Osteoblast (primary cell): ENCODE results near the gene BCAS4. TPM values are rescaled to one million over a fixed set of nuclear protein-coding genes. Genes with fewer than 3 reads are reported as not detected.
A peak's percentile ranks its signal among the peaks of the same experiment; 100 is the strongest.
"Not testable (repeated sequence)": the region's sequence is repeated elsewhere in the genome, so short reads cannot be mapped to it uniquely, and the experiment has no call there.

ENCODE experiments used
- DNase-seq: peaks from one replicate; pipeline ENCODE4 v3.0.0; 2011; ENCODE audit warnings: low spot score, mixed read lengths; ENCODE audit not compliant: insufficient read length; ENCODE audit errors: missing footprints
- H2AFZ ChIP-seq: 2 replicates; pipeline ENCODE4 v1.6.0; 2011; ENCODE audit warnings: mild to moderate bottlenecking, low read length
- H3K27ac ChIP-seq: 2 replicates; pipeline ENCODE4 v1.5.1; 2011; ENCODE audit warnings: mild to moderate bottlenecking, low read depth, low read length, moderate library complexity
- H3K27me3 ChIP-seq: 2 replicates; pipeline ENCODE4 v1.6.0; 2012; ENCODE audit warnings: mild to moderate bottlenecking, control low read depth, inconsistent platforms, low read length, moderate library complexity; ENCODE audit not compliant: insufficient read depth
- H3K36me3 ChIP-seq: 2 replicates; pipeline ENCODE4 v1.5.1; 2011; ENCODE audit warnings: mild to moderate bottlenecking, low read length, control low read depth, moderate library complexity; ENCODE audit not compliant: insufficient read depth
- H3K4me1 ChIP-seq: 2 replicates; pipeline ENCODE4 v1.5.1; 2011; ENCODE audit warnings: mild to moderate bottlenecking, low read length, control low read depth, moderate library complexity; ENCODE audit not compliant: insufficient read depth
- H3K4me2 ChIP-seq: 2 replicates; pipeline ENCODE4 v1.6.0; 2011; ENCODE audit warnings: mild to moderate bottlenecking, low read length; ENCODE audit not compliant: insufficient read depth
- H3K4me3 ChIP-seq: fragments of 200-600 bp; sonication (generic); 3 replicates; pipeline ENCODE4 v1.5.1; 2012; ENCODE audit warnings: mild to moderate bottlenecking, low read length, inconsistent platforms; ENCODE audit not compliant: insufficient read depth
- H3K79me2 ChIP-seq: 2 replicates; pipeline ENCODE4 v1.6.0; 2012; ENCODE audit warnings: mild to moderate bottlenecking, low read length, control low read depth, inconsistent platforms; ENCODE audit not compliant: insufficient read depth
- H3K9me3 ChIP-seq: 2 replicates; pipeline ENCODE4 v1.5.1; 2011; ENCODE audit warnings: low read depth, low read length, control low read depth
- H4K20me1 ChIP-seq: 2 replicates; pipeline ENCODE4 v1.6.0; 2012; ENCODE audit warnings: mild to moderate bottlenecking, low read length, control low read depth; ENCODE audit not compliant: insufficient read depth
- total RNA-seq: library from RNA; depleted of rRNA; stranded (reverse); fragments of >200 nt; gene quantifications from 2 replicates; pipeline ENCODE4 v1.2.3, GENCODE V29; 2012
- TF ChIP-seq, protein P1 (sequence below): IDR thresholded peaks from 2 replicates; pipeline ENCODE4 v1.5.1; 2011; ENCODE audit warnings: mild to moderate bottlenecking, low read depth, low read length, moderate library complexity; ENCODE audit errors: extremely low read depth

Gene BCAS4
- total RNA-seq, 1 donor = 2.9 TPM

DNA sequence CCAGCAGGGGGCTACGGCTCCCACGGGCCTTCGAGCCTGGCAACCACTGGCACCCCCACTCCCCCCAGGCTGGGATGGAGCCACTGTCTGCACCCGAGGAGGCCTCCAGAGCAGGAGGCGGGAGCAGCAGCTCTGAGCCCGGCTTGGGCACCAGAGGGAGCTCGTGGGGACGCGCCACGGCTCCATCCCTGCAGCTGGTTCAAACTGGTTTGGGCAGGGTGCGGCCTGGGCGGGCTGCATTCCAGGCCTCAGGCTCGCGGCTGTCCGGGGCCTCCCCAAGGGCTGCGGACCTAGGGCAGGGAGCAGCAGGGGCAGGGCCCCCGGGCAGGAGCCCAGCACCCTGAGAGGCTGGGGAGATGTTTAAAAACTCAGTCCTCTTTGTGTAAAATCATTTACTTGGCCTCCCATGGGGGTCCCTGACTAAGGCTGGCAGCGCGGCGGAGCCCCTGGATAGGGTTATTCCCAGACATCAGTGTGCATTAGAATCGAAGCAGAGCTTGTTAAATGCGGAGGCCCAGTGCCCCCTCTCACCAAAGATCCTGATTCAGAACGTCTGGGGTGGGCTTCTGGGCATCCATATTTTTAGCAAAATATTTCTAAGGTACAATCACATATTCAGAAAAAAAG lies 4.1 kb upstream of the BCAS4 start:
- Histone ChIP-seq H3K4me1 (peaks cover 25% of the 10 kb centered on the region), H3K27me3 (no peaks in the 10 kb centered on the region), H3K4me2 (peak overlapping the region; percentile 72), H3K27ac (peak overlapping the region; percentile 97), H3K4me3 (peak overlapping the region; percentile 57), H4K20me1 (no peaks in the 10 kb centered on the region), H2AFZ (peak overlapping the region; percentile 91), H3K9me3 (no peaks in the 10 kb centered on the region), H3K79me2 (peaks cover 1% of the 10 kb centered on the region), H3K36me3 (no peaks in the 10 kb centered on the region)
- peak; percentile 98 for DNase-seq
- TF ChIP-seq, protein P1, sequence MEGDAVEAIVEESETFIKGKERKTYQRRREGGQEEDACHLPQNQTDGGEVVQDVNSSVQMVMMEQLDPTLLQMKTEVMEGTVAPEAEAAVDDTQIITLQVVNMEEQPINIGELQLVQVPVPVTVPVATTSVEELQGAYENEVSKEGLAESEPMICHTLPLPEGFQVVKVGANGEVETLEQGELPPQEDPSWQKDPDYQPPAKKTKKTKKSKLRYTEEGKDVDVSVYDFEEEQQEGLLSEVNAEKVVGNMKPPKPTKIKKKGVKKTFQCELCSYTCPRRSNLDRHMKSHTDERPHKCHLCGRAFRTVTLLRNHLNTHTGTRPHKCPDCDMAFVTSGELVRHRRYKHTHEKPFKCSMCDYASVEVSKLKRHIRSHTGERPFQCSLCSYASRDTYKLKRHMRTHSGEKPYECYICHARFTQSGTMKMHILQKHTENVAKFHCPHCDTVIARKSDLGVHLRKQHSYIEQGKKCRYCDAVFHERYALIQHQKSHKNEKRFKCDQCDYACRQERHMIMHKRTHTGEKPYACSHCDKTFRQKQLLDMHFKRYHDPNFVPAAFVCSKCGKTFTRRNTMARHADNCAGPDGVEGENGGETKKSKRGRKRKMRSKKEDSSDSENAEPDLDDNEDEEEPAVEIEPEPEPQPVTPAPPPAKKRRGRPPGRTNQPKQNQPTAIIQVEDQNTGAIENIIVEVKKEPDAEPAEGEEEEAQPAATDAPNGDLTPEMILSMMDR = peak; percentile 79

DNA sequence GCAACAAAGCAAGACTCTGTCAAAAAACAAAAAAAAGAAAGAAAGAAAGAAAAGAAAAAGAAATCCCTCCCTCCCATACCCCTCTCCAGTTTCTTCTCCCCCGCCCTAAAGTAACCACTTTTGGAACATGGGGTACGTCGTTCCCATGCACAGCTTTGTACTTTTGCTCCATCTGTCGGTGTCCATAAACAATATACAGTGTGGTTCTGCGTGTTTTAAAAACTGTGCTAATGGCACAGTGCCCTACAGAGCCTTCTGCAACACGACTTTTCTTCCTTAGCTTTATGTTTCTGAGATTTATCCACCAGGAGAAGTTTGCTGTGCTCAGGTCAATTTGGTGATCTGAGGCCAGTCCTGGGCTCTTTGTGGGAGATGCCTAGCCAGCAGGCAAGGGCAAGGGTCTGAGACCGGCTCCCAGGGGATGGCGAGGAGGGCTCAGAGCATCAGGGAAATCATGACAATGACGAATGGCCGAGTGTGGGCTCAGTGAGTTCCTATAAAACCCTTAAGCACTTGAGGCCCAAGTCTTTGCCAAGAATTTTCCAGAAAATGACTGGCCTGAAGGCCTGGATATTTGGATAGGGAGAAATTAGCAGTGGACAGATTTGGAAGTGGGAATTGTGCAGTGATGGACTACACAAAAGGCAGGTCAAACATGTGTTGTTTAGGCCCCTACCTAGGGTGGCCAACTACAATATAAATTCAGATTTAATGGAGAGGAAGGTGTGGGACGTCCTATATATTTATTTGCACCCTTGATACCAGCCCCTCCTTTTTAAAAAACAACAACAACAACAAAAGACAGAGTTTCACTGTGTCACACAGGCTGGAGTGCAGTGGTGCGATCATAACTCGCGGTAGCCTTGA lies 1.9 kb upstream of the BCAS4 start:
- H3K27ac ChIP-seq = no peak overlapping the region
- peak; percentile 63 for DNase-seq
- no peaks in the 10 kb centered on the region for H3K27me3 ChIP-seq
- H3K4me2 ChIP-seq = no peak overlapping the region
- TF ChIP-seq, protein P1 = no peak
- H3K9me3 ChIP-seq = no peaks in the 10 kb centered on the region
- H3K79me2 ChIP-seq = peaks cover 3% of the 10 kb centered on the region
- H2AFZ ChIP-seq = peak overlapping the region; percentile 16
- H3K4me1 ChIP-seq = peaks cover 26% of the 10 kb centered on the region
- no peaks in the 10 kb centered on the region for H3K36me3 ChIP-seq
- H4K20me1 ChIP-seq = no peaks in the 10 kb centered on the region
- no peak overlapping the region for H3K4me3 ChIP-seq

DNA sequence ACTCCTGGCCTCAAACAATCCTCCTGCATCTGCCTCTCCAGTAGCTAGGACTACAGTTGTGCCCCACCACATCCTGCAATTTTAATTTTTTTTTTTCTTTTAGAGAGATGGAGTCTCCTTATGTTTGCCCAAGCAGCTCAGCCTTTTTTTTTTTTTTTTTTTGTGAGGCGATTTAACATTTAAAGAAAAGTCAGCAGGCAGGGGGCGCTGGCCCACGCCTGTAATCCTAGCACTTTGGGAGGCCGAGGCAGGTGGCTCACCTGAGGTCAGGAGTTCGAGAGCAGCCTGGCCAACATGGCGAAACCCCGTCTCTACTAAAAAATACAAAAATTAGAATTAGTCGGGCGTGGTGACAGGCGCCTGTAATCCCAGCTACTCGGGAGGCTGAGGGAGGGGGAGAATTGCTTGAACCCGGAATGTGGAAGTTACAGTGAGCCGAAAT lies 1.3 kb upstream of the BCAS4 start:
- H3K4me1 ChIP-seq = peaks cover 24% of the 10 kb centered on the region
- not testable (repeated sequence) for H3K4me2 ChIP-seq, H3K4me3 ChIP-seq, H3K79me2 ChIP-seq, H3K9me3 ChIP-seq, H3K27me3 ChIP-seq, H2AFZ ChIP-seq, H3K27ac ChIP-seq, H3K36me3 ChIP-seq, H4K20me1 ChIP-seq
- TF ChIP-seq, protein P1 = peak; percentile 49
- DNase-seq = peak; percentile 78
